Bronchial epithelial cell (primary cell): ENCODE data around the gene PADI3. TPM values are rescaled to one million over a fixed set of nuclear protein-coding genes. Genes with fewer than 3 reads are reported as not detected.

Experiments used
- DNase-seq: peaks from one replicate; pipeline ENCODE4 v3.0.0-alpha.2; 2010; ENCODE audit warnings: low read depth
- FAIRE-seq: peaks from 2 replicates; lab custom pipeline; 2011; peaks lifted over from hg19 to GRCh38; lab: Jason Lieb, UNC
- H3K27me3 ChIP-seq: 2 replicates; pipeline ENCODE4 v1.5.1; 2011; ENCODE audit warnings: low read length; ENCODE audit not compliant: control insufficient read depth, insufficient read depth
- H3K36me3 ChIP-seq: 2 replicates; pipeline ENCODE4 v1.5.1; 2011; ENCODE audit warnings: low read length; ENCODE audit not compliant: control insufficient read depth, insufficient read depth
- H3K4me3 ChIP-seq: 2 replicates; pipeline ENCODE4 v1.5.1; 2011; ENCODE audit warnings: mild to moderate bottlenecking, low read depth, low read length, control low read depth
- total RNA-seq: library from RNA; depleted of rRNA; stranded (reverse); fragments of >200 nt; gene quantifications from 2 replicates; pipeline ENCODE4 v1.2.1, GENCODE V29; 2014
- TF ChIP-seq, protein P1 (sequence below): IDR thresholded peaks from 2 replicates; pipeline ENCODE4 v1.5.1; 2011; ENCODE audit warnings: mild to moderate bottlenecking, moderate library complexity, low read length, control low read depth, inconsistent platforms; ENCODE audit not compliant: insufficient read depth, severe bottlenecking

The PADI3 gene
- total RNA-seq, 1 donor from 2014 or later: 0.26 TPM

DNA sequence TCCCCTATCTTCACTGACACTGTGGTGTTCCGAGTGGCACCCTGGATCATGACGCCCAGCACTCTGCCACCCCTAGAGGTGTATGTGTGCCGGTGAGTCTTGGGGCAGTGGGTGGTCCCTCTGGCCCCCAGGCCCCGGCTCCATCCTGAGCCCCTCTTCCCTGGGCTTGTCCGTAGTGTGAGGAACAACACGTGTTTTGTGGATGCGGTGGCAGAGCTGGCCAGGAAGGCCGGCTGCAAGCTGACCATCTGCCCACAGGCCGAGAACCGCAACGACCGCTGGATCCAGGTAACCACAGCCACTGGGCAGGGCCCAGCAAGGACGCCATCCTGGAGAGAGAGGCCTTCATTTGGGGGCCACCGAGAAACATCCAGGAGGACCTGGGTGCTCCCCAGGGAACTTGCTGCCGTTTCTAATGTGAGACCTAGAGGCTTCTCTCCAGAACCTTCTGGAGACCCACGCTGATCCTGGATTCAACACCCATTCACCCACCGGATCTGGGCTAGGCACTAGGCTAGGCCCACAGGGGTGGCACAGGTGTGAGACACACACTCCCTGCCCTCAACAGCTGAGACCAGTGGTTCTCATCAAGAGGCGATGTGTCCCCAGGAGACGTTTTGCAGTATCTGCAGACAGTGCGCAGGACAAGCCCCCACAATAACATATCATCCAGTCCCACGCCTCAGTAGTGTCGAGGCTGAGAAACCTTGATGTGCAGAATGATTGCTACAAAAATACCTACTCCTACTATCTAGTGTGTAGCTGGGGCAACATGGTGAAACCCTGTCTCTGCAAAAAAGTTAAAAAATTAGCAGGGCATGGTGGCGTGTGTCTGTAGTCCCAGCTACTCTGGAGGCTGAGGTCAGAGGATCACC is 22.2 kb downstream of the PADI3 start:
- FAIRE-seq: peak; percentile 62
- H3K27me3 ChIP-seq: no peaks in the 10 kb centered on the region
- H3K4me3 ChIP-seq: no peak overlapping the region
- peaks cover 1% of the 10 kb centered on the region for H3K36me3 ChIP-seq
- no peak for DNase-seq
- TF ChIP-seq, protein P1, sequence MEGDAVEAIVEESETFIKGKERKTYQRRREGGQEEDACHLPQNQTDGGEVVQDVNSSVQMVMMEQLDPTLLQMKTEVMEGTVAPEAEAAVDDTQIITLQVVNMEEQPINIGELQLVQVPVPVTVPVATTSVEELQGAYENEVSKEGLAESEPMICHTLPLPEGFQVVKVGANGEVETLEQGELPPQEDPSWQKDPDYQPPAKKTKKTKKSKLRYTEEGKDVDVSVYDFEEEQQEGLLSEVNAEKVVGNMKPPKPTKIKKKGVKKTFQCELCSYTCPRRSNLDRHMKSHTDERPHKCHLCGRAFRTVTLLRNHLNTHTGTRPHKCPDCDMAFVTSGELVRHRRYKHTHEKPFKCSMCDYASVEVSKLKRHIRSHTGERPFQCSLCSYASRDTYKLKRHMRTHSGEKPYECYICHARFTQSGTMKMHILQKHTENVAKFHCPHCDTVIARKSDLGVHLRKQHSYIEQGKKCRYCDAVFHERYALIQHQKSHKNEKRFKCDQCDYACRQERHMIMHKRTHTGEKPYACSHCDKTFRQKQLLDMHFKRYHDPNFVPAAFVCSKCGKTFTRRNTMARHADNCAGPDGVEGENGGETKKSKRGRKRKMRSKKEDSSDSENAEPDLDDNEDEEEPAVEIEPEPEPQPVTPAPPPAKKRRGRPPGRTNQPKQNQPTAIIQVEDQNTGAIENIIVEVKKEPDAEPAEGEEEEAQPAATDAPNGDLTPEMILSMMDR: no peak

DNA sequence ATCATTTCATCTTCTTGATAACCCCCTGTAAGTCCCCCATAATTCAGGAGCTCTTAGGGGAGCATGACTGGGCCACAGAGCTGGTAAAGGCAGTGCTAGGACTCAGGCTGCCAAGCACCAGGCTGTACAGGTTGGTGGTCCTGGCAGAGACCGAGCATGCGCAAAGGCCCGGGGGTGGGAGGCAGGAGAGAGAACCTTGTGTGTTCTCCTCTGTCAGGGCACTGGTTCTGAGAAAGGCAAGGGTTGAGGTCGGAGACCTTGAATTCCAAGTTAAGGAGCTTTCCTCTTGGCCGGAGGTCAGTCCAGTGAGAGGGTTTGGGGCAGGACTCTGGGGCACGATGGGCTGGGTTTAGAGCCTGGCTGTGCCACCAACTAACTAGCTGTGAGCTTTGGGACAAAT is 23.2 kb downstream of the PADI3 start:
- FAIRE-seq: no peak
- TF ChIP-seq, protein P1: no peak

DNA sequence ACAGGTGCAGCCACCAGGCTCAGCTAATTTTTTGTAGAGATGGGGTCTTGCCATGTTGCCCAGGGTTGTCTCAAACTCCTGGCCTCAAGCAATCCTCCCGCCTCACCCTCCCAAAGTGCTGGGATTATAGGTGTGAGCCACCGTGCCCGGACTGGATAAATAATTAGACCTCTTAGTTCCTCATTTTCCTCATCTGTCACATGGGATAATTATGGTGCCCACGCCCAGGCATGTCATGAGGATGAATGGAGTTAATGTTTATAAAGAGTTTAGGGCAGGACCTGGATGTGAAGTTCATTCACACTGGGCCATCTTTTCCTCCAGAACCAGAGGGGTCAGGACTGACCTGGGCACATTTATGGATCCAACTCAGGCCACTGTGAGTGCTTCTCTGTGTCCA is 23.7 kb downstream of the PADI3 start:
- TF ChIP-seq, protein P1: no peak
- H3K36me3 ChIP-seq: peaks cover 1% of the 10 kb centered on the region
- H3K4me3 ChIP-seq: no peak overlapping the region
- FAIRE-seq (no peak), DNase-seq (no peak)
- H3K27me3 ChIP-seq: no peaks in the 10 kb centered on the region

More for the DNA sequence above, 23.2 kb downstream of the PADI3 start:
- peaks cover 1% of the 10 kb centered on the region for H3K36me3 ChIP-seq
- H3K4me3 ChIP-seq: no peak overlapping the region
- no peak for DNase-seq
- H3K27me3 ChIP-seq: no peaks in the 10 kb centered on the region

DNA sequence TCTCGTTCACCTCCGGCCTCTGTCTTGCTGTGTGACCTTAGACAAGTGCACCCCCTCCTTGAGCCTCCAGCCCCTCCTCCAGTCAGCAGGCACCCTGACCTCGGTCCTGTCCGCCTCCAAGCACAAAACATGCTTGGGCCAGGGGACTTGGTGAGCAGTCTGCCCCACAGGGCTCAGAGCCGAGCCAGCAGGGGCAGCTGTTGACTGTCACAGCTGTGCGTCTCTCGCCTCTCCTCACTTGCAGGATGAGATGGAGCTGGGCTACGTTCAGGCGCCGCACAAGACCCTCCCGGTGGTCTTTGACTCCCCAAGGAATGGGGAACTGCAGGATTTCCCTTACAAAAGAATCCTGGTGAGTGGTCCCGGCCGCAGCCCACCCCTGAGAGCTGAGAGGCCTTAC is 24.2 kb downstream of the PADI3 start:
- no peak overlapping the region for H3K4me3 ChIP-seq
- TF ChIP-seq, protein P1: no peak
- DNase-seq: no peak
- no peak for FAIRE-seq
- no peaks in the 10 kb centered on the region for H3K27me3 ChIP-seq
- peaks cover 1% of the 10 kb centered on the region for H3K36me3 ChIP-seq

DNA sequence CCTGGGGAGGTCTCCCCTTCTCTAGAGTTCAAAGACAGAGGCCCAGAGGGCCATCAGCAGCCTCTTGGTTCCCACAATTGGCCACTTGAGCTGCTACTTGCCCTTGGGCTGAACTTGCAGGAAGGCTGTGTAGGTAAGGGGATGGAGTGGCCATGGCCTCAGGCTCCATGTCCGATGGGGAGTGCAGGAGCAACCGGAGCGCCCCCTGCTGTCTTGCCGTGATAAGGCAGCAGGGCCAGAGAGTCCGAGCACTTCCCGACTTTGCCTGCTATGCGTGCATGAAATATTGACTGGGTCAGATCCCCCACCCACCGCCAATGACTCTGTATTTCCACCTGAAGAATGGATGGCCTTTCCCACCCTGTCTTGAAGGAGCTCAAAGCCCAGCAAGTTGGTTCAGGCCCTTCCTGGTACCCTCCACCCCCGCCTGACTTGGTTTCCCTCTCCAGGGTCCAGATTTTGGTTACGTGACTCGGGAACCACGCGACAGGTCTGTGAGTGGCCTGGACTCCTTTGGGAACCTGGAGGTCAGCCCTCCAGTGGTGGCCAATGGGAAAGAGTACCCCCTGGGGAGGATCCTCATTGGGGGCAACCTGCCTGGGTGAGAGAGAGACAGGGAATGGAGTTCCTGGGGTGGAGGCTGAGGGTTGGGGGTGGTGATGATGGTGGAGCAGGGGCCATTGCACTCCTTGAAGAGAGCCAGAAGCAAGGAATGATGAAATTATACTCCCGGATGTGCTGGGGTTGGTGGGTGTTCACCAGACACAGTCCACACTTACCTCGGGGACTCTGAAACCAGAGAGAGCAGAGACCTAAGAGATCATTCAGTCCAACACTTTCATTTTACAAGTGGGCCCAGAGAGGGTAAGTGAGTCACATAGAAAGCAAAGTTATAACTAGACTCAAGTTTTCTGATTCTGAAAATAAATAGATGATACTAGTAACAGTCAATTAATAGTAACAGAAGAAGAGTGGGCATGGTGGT is 25.6 kb downstream of the PADI3 start:
- Histone ChIP-seq H3K27me3 (no peaks in the 10 kb centered on the region), H3K4me3 (no peak overlapping the region), H3K36me3 (peaks cover 1% of the 10 kb centered on the region)
- TF ChIP-seq, protein P1: peak; percentile 89
- peak; percentile 30 for DNase-seq
- no peak for FAIRE-seq
